ENCODE results near the gene STXBP6.

The STXBP6 gene

GRCh38 chr14:25049568-25050268 is at the start of gene STXBP6:
TSS of gene STXBP6 (minus strand) at chr14:25050147. CDS start at chr14:24974818, 75,329 bp downstream.
- Histone ChIP-seq H3K9me3 (ENCODE audit: low read depth, low read length) (no peaks in the 10 kb centered on the region), H3K36me3 (ENCODE audit: insufficient read depth, low read length) (no peaks in the 10 kb centered on the region), H3K9ac (ENCODE audit: insufficient read length) (no peak within 1 kb of the TSS), H3K27ac (no peak within 1 kb of the TSS), H3K4me3 (peak within 1 kb of the TSS; percentile 61)
- DNase-seq (ENCODE audit: low read depth, low spot score) = no peak
- peak; percentile 93 for TF ChIP-seq EZH2 (IDR thresholded peaks at IDR 0.05)
- no peak for TF ChIP-seq POLR2AphosphoS5 (IDR thresholded peaks at IDR 0.05; ENCODE audit: borderline replicate concordance, low read depth, low read length)

DNA sequence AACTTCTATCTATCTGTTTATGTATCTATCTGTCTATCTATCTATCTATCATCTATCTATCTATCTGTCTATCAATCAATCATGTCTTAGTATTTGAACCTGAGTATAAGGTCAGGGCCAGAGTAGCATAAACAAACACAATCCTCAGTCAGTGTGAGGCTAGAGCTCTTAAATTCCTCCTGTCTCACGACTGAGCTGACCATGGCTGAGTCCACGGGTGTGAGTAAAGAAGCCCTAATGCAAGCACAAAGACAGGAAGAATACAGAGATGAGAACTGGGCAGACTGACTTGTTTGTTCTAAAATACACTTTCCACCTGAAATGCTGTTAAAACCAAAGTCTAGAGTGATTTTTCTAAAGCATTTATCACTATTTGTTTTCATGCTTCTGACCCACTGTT is 47.2 kb upstream of the STXBP6 start:
- no peak overlapping the region for H3K9ac ChIP-seq (ENCODE audit: insufficient read length)

GRCh38 chr14:25095736-25096437 is 45.9 kb upstream of the STXBP6 start:
- Histone ChIP-seq H3K4me3 (no peak overlapping the region), H3K36me3 (ENCODE audit: insufficient read depth, low read length) (no peaks in the 10 kb centered on the region), H3K9me3 (ENCODE audit: low read depth, low read length) (no peaks in the 10 kb centered on the region), H3K27ac (no peak overlapping the region), H3K9ac (ENCODE audit: insufficient read length) (no peak overlapping the region)
- TF ChIP-seq EZH2 (IDR thresholded peaks at IDR 0.05) (no peak), FOXP2 (optimal IDR thresholded peaks at IDR 0.05; ENCODE audit: control extremely low read depth, extremely low read length, insufficient read depth) (no peak), POLR2AphosphoS5 (IDR thresholded peaks at IDR 0.05; ENCODE audit: borderline replicate concordance, low read depth, low read length) (no peak)
- no peak for DNase-seq (ENCODE audit: low read depth, low spot score)

More for the DNA sequence above, 47.2 kb upstream of the STXBP6 start:
- Histone ChIP-seq H3K27ac (no peak overlapping the region), H3K36me3 (ENCODE audit: insufficient read depth, low read length) (no peaks in the 10 kb centered on the region), H3K9me3 (ENCODE audit: low read depth, low read length) (no peaks in the 10 kb centered on the region), H3K4me3 (no peak overlapping the region)
- no peak for DNase-seq (ENCODE audit: low read depth, low spot score)
- TF ChIP-seq POLR2AphosphoS5 (IDR thresholded peaks at IDR 0.05; ENCODE audit: borderline replicate concordance, low read depth, low read length) = no peak

- H3K27ac ChIP-seq = no peak overlapping the region
- H3K9me3 ChIP-seq (ENCODE audit: low read depth, low read length) = no peaks in the 10 kb centered on the region
- TF ChIP-seq FOXP2 (optimal IDR thresholded peaks at IDR 0.05; ENCODE audit: control extremely low read depth, extremely low read length, insufficient read depth) (no peak), EZH2 (IDR thresholded peaks at IDR 0.05) (no peak), POLR2AphosphoS5 (IDR thresholded peaks at IDR 0.05; ENCODE audit: borderline replicate concordance, low read depth, low read length) (no peak)
- H3K36me3 ChIP-seq (ENCODE audit: insufficient read depth, low read length) = no peaks in the 10 kb centered on the region
- DNase-seq (ENCODE audit: low read depth, low spot score) = no peak
- no peak overlapping the region for H3K9ac ChIP-seq (ENCODE audit: insufficient read length)
- no peak overlapping the region for H3K4me3 ChIP-seq
These were observed 44.4 kb upstream of the STXBP6 start for GRCh38 chr14:25094171-25094907.

GRCh38 chr14:25092258-25092740 is 42.4 kb upstream of the STXBP6 start:
- TF ChIP-seq POLR2AphosphoS5 (IDR thresholded peaks at IDR 0.05; ENCODE audit: borderline replicate concordance, low read depth, low read length) = no peak
- no peak for TF ChIP-seq FOXP2 (optimal IDR thresholded peaks at IDR 0.05; ENCODE audit: control extremely low read depth, extremely low read length, insufficient read depth)
- no peak for TF ChIP-seq EZH2 (IDR thresholded peaks at IDR 0.05)

GRCh38 chr14:25090716-25091454 is 40.9 kb upstream of the STXBP6 start:
- Histone ChIP-seq H3K4me3 (no peak overlapping the region), H3K9ac (ENCODE audit: insufficient read length) (no peak overlapping the region), H3K36me3 (ENCODE audit: insufficient read depth, low read length) (no peaks in the 10 kb centered on the region), H3K27ac (no peak overlapping the region), H3K9me3 (ENCODE audit: low read depth, low read length) (no peaks in the 10 kb centered on the region)
- DNase-seq (ENCODE audit: low read depth, low spot score) = no peak
- TF ChIP-seq POLR2AphosphoS5 (IDR thresholded peaks at IDR 0.05; ENCODE audit: borderline replicate concordance, low read depth, low read length) (no peak), EZH2 (IDR thresholded peaks at IDR 0.05) (no peak), FOXP2 (optimal IDR thresholded peaks at IDR 0.05; ENCODE audit: control extremely low read depth, extremely low read length, insufficient read depth) (no peak)

More at GRCh38 chr14:25092258-25092740, 42.4 kb upstream of the STXBP6 start:
- Histone ChIP-seq H3K9ac (ENCODE audit: insufficient read length) (no peak overlapping the region), H3K9me3 (ENCODE audit: low read depth, low read length) (no peaks in the 10 kb centered on the region), H3K27ac (no peak overlapping the region), H3K36me3 (ENCODE audit: insufficient read depth, low read length) (no peaks in the 10 kb centered on the region), H3K4me3 (no peak overlapping the region)
- no peak for DNase-seq (ENCODE audit: low read depth, low spot score)

- TF ChIP-seq POLR2AphosphoS5 (IDR thresholded peaks at IDR 0.05; ENCODE audit: borderline replicate concordance, low read depth, low read length) (no peak), FOXP2 (optimal IDR thresholded peaks at IDR 0.05; ENCODE audit: control extremely low read depth, extremely low read length, insufficient read depth) (no peak), EZH2 (IDR thresholded peaks at IDR 0.05) (no peak)
These were observed 40.3 kb upstream of the STXBP6 start for GRCh38 chr14:25090256-25090655.

DNA sequence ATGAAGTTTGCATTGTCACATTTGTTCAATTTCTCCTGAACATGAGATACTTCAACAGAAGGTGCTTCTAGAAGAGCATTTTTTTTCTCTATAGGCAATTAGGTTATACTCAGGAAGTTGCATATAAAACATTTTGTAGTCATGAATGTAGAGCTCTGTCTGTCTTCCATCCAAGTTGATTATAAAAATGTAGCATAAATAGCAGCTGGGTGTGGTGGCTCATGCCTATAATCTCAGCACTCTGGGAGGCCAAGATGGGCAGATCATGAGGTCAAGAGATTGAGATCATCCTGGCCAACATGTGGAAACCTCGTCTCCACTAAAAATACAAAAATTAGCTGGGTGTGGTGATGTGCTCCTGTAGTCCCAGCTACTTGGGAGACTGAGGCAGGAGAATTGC is 39.5 kb upstream of the STXBP6 start:
- TF ChIP-seq EZH2 (IDR thresholded peaks at IDR 0.05) = no peak
- no peak for TF ChIP-seq POLR2AphosphoS5 (IDR thresholded peaks at IDR 0.05; ENCODE audit: borderline replicate concordance, low read depth, low read length)
- no peak for TF ChIP-seq FOXP2 (optimal IDR thresholded peaks at IDR 0.05; ENCODE audit: control extremely low read depth, extremely low read length, insufficient read depth)
- Histone ChIP-seq H3K4me3 (no peak overlapping the region), H3K9me3 (ENCODE audit: low read depth, low read length) (no peaks in the 10 kb centered on the region), H3K27ac (no peak overlapping the region), H3K36me3 (ENCODE audit: insufficient read depth, low read length) (no peaks in the 10 kb centered on the region), H3K9ac (ENCODE audit: insufficient read length) (no peak overlapping the region)
- no peak for DNase-seq (ENCODE audit: low read depth, low spot score)

More at GRCh38 chr14:25090256-25090655, 40.3 kb upstream of the STXBP6 start:
- H3K36me3 ChIP-seq (ENCODE audit: insufficient read depth, low read length) = no peaks in the 10 kb centered on the region
- no peak overlapping the region for H3K27ac ChIP-seq
- H3K4me3 ChIP-seq = no peak overlapping the region
- DNase-seq (ENCODE audit: low read depth, low spot score) = no peak
- no peaks in the 10 kb centered on the region for H3K9me3 ChIP-seq (ENCODE audit: low read depth, low read length)
- no peak overlapping the region for H3K9ac ChIP-seq (ENCODE audit: insufficient read length)
